ENCODE data around the gene KIF6. TPM values are rescaled to one million over a fixed set of nuclear protein-coding genes. Genes with fewer than 3 reads are reported as not detected.
A peak's percentile ranks its signal among the peaks of the same experiment; 100 is the strongest.

KIF6 gene
- total RNA-seq, 1 donor from 2014 or later, result 2.0 TPM

DNA sequence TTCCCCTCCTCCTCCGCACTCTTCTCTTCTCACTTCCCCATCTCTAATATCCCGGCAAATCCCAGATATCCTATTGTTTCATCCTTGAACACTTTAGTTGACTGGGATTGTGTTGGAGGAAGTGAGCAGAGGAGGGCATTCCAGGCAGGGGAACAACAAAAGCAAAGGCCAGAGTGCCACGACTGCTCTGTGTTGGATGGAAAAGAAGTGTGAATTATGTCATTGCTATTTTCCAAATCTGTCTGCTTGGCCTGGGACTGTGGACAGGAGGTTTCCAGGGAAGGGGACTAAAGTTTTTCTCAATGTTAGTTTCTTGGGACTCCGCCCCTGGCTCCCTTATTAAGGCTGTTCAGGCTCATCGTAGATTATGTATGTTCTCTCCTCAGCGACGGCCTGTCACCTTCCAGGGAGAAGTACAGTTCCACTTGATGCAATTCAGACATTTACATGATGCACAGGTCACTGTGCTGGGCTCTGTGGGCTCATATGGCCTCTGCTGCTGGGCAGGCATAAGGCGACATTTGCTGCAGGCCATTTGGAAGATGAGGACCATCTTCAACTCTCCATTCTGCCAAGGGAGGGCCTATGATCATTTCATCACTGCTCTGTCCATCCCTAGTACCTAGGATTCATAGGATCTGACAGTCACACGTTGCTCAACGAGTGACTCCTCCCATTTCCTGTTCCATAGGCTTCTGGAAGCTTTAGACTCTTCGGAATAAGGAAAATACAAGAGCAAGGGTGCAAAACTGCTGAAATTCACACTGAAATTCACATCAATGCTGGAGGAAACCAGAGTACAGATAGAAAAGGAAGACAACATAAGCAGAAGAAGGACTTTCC is 303.6 kb downstream of the KIF6 start:
- Mint-ChIP-seq H3K27me3 (ENCODE audit: low read depth, unreplicated experiment) (no peaks in the 10 kb centered on the region), H3K4me1 (ENCODE audit: low read depth, unreplicated experiment) (peaks cover 19% of the 10 kb centered on the region), H3K36me3 (ENCODE audit: low read depth, unreplicated experiment) (no peaks in the 10 kb centered on the region), H3K9me3 (ENCODE audit: unreplicated experiment) (no peaks in the 10 kb centered on the region), H3K27ac (ENCODE audit: unreplicated experiment) (no peak overlapping the region), H3K4me3 (ENCODE audit: unreplicated experiment) (no peak overlapping the region)
- no peaks in the 10 kb centered on the region for H3K27me3 ChIP-seq (ENCODE audit: insufficient read depth, low read length)
- no peak overlapping the region for H3K27ac ChIP-seq (ENCODE audit: low read depth, low read length)
- no peak for TF ChIP-seq EZH2 (IDR thresholded peaks at IDR 0.05; ENCODE audit: insufficient read depth, low read length)
- TF ChIP-seq, protein P1, sequence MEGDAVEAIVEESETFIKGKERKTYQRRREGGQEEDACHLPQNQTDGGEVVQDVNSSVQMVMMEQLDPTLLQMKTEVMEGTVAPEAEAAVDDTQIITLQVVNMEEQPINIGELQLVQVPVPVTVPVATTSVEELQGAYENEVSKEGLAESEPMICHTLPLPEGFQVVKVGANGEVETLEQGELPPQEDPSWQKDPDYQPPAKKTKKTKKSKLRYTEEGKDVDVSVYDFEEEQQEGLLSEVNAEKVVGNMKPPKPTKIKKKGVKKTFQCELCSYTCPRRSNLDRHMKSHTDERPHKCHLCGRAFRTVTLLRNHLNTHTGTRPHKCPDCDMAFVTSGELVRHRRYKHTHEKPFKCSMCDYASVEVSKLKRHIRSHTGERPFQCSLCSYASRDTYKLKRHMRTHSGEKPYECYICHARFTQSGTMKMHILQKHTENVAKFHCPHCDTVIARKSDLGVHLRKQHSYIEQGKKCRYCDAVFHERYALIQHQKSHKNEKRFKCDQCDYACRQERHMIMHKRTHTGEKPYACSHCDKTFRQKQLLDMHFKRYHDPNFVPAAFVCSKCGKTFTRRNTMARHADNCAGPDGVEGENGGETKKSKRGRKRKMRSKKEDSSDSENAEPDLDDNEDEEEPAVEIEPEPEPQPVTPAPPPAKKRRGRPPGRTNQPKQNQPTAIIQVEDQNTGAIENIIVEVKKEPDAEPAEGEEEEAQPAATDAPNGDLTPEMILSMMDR (IDR thresholded peaks at IDR 0.05; ENCODE audit: insufficient read depth, low read depth, low read length), result no peak
- DNase-seq (ENCODE audit: low read depth) (no peak), FAIRE-seq (no peak)
- H3K79me2 ChIP-seq (ENCODE audit: insufficient read depth, low read length), result no peaks in the 10 kb centered on the region
- H3K4me2 ChIP-seq (ENCODE audit: low read length), result no peak overlapping the region
- no peaks in the 10 kb centered on the region for H3K9me3 ChIP-seq (ENCODE audit: insufficient read depth, low read depth, low read length)
- no peak overlapping the region for H2AFZ ChIP-seq (ENCODE audit: low read depth, low read length)
- no peaks in the 10 kb centered on the region for H4K20me1 ChIP-seq (ENCODE audit: insufficient read depth, low read length)
- H3K36me3 ChIP-seq (ENCODE audit: insufficient read depth, low read length), result no peaks in the 10 kb centered on the region
- no peak overlapping the region for H3K4me3 ChIP-seq (ENCODE audit: insufficient read depth, low read depth, low read length)
- H3K9ac ChIP-seq (ENCODE audit: low read length), result no peak overlapping the region
- H3K4me1 ChIP-seq (ENCODE audit: insufficient read depth, low read length), result peaks cover 11% of the 10 kb centered on the region

DNA sequence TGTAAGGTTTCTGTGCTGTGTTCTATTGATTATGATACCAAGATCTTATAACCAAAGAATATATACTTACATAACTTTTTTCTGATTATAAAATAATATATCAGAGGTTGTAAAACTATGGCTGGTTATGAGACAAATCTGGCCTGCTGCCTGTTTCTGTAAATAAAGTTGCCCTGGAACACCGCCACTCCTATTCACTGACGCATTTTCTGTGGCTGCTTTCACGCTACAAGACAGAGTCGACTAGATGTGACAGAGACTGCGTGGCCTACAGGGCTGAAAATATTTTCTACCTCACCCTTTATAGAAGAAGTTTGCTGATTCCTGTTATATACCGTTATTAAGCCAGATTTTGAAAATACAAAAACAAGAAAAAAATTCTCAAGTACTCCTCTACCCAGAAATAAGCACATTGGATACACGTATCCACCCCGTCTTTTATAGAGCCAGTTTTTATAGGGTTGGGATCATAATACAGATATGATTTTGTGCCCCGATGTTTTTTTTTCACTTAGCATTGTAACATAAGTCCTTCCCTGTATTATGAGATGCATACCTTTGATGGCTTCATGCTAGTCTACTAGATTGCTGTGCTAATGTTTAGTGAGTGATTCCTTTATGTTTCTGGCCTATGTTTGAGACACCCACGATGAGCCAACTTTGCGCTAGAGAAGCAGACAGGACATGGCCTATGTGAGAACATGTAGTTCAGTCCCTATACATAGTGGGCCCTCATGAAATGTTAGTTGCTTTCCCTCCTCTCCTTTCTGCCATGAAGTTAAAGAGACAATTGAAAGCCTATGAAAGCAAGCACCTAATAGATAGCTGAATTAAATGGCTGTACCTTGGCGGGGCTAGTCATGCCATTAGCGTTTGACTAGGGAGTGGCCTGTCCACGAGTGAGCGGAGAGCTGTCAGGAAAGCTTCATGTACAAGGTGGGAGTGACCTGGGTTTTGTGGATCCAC is 304.6 kb downstream of the KIF6 start:
- no peak overlapping the region for H3K9ac ChIP-seq (ENCODE audit: low read length)
- H3K36me3 Mint-ChIP-seq (ENCODE audit: low read depth, unreplicated experiment), result no peaks in the 10 kb centered on the region
- H3K79me2 ChIP-seq (ENCODE audit: insufficient read depth, low read length), result no peaks in the 10 kb centered on the region
- H3K4me1 Mint-ChIP-seq (ENCODE audit: low read depth, unreplicated experiment), result peaks cover 13% of the 10 kb centered on the region
- H3K9me3 Mint-ChIP-seq (ENCODE audit: unreplicated experiment), result no peaks in the 10 kb centered on the region
- FAIRE-seq, result no peak
- peak; percentile 29 for DNase-seq (ENCODE audit: low read depth)
- no peaks in the 10 kb centered on the region for H3K27me3 Mint-ChIP-seq (ENCODE audit: low read depth, unreplicated experiment)
- H2AFZ ChIP-seq (ENCODE audit: low read depth, low read length), result no peak overlapping the region
- no peak overlapping the region for H3K4me2 ChIP-seq (ENCODE audit: low read length)
- H3K27me3 ChIP-seq (ENCODE audit: insufficient read depth, low read length), result no peaks in the 10 kb centered on the region
- no peak overlapping the region for H3K27ac ChIP-seq (ENCODE audit: low read depth, low read length)
- H3K9me3 ChIP-seq (ENCODE audit: insufficient read depth, low read depth, low read length), result no peaks in the 10 kb centered on the region
- H3K36me3 ChIP-seq (ENCODE audit: insufficient read depth, low read length), result no peaks in the 10 kb centered on the region
- no peak overlapping the region for H3K4me3 Mint-ChIP-seq (ENCODE audit: unreplicated experiment)
- no peak overlapping the region for H3K4me3 ChIP-seq (ENCODE audit: insufficient read depth, low read depth, low read length)
- no peak overlapping the region for H3K27ac Mint-ChIP-seq (ENCODE audit: unreplicated experiment)
- no peak for TF ChIP-seq EZH2 (IDR thresholded peaks at IDR 0.05; ENCODE audit: insufficient read depth, low read length)
- TF ChIP-seq, protein P1 (IDR thresholded peaks at IDR 0.05; ENCODE audit: insufficient read depth, low read depth, low read length), result no peak
- H3K4me1 ChIP-seq (ENCODE audit: insufficient read depth, low read length), result peaks cover 8% of the 10 kb centered on the region
- no peaks in the 10 kb centered on the region for H4K20me1 ChIP-seq (ENCODE audit: insufficient read depth, low read length)
